HCT116 (cell line): Measurements from ENCODE around the gene WAS. TPM values are rescaled to one million over a fixed set of nuclear protein-coding genes. Genes with fewer than 3 reads are reported as not detected.

ENCODE experiments used
- ATAC-seq: fragments of 200-7000 bp; cut with Tn5 transposase; 2 replicates; pipeline ENCODE4 v1.9.1; 2020; ENCODE audit warnings: mild to moderate bottlenecking, moderate library complexity
- BruUV-seq: library from RNA; stranded (reverse); fragments of 400-500 nt; replicated peaks from 2 replicates; lab custom pipeline; 2021; lab: Mats Ljungman, UMichigan
- CTCF ChIA-PET: fragments of 300-600 bp; sonication (Branson Sonifier 250); formaldehyde crosslinking; loops from one replicate; lab custom pipeline; 2021; ENCODE audit warnings: antibody characterized with exemption; lab: Charles Lee
- POLR2A ChIA-PET: fragments of 300-600, 350-600 bp; sonication (Branson Sonifier 250); formaldehyde crosslinking; loops from one replicate; lab custom pipeline; 2021; ENCODE audit warnings: antibody characterized with exemption; lab: Charles Lee
- RAD21 ChIA-PET, 2 experiments: fragments of 300-600 bp; sonication (Branson Sonifier 250); formaldehyde crosslinking; loops; one replicate each; lab custom pipeline; 2023; ENCODE audit warnings: low total read pairs in 2 of 2; ENCODE audit not compliant: uncharacterized antibody in 2 of 2, unreplicated experiment in 2 of 2, low non-redundant PET in 1 of 2; lab: Charles Lee
- DNase-seq: peaks from one replicate; pipeline ENCODE4 v3.0.0-alpha.2; 2010; ENCODE audit warnings: low read depth, low spot score
- H2AFZ ChIP-seq: fragments of 200-600 bp; shearing (Covaris generic), sonication (generic); 2 replicates; pipeline ENCODE4 v1.6.1; 2017; ENCODE audit warnings: low read depth, mixed run types, mixed read lengths, antibody characterized with exemption, low read length; ENCODE audit not compliant: poor library complexity, severe bottlenecking
- H3K27ac ChIP-seq: 2 replicates; pipeline ENCODE4 v1.5.1; 2012; ENCODE audit warnings: low read depth, low read length
- H3K27me3 ChIP-seq: fragments of 200-600 bp; sonication (generic); 2 replicates; pipeline ENCODE4 v1.6.1; 2016; ENCODE audit warnings: mixed run types, low read length, mixed read lengths; ENCODE audit not compliant: insufficient read depth
- H3K36me3 ChIP-seq, 2 experiments: fragments of 200-500 bp in 1 of 2; fragments of 200-600 bp in 1 of 2; sonication (Bioruptor generic) in 1 of 2; sonication (generic) in 1 of 2; 2 replicates each; pipeline versions ENCODE4 v1.5.1 to v1.6.1; 2014 to 2016; ENCODE audit warnings: low read length in 2 of 2, inconsistent platforms in 1 of 2, mixed read lengths in 1 of 2, mixed run types in 1 of 2; ENCODE audit not compliant: insufficient read depth in 2 of 2, control insufficient read depth in 1 of 2
- H3K4me1 ChIP-seq, 2 experiments: fragments of 200-600 bp in 1 of 2; sonication (generic) in 1 of 2; 2 replicates each; pipeline versions ENCODE4 v1.5.1 to v1.6.1; 2012 to 2017; ENCODE audit warnings: low read length in 2 of 2, inconsistent platforms in 1 of 2, mild to moderate bottlenecking in 1 of 2, mixed read lengths in 1 of 2, mixed run types in 1 of 2, moderate library complexity in 1 of 2; ENCODE audit not compliant: insufficient read depth in 2 of 2, control insufficient read depth in 1 of 2
- H3K4me2 ChIP-seq: fragments of 200-600 bp; sonication (generic); 2 replicates; pipeline ENCODE4 v1.6.1; 2017; ENCODE audit warnings: mixed run types, low read length, mixed read lengths
- H3K4me3 ChIP-seq, 2 experiments: fragments of 200-600 bp in 1 of 2; sonication (generic) in 1 of 2; replicated peaks in 1 of 2; 2 replicates each; pipeline ENCODE4 v1.5.1; 2011 to 2016; ENCODE audit warnings: low read length in 2 of 2, control low read depth in 1 of 2, low read depth in 1 of 2, mild to moderate bottlenecking in 1 of 2, mixed read lengths in 1 of 2, mixed run types in 1 of 2
- H3K79me2 ChIP-seq: fragments of 200-600 bp; sonication (generic); 2 replicates; pipeline ENCODE4 v1.6.1; 2017; ENCODE audit warnings: mild to moderate bottlenecking, mixed run types, low read length, moderate library complexity, mixed read lengths; ENCODE audit not compliant: insufficient read depth
- H3K9ac ChIP-seq: fragments of 200-600 bp; sonication (generic); 2 replicates; pipeline ENCODE4 v1.6.1; 2016; ENCODE audit warnings: low read length, mixed read lengths
- H3K9me2 ChIP-seq: fragments of 200-600 bp; sonication (generic), shearing (Covaris generic); 2 replicates; pipeline ENCODE4 v1.6.1; 2017; ENCODE audit warnings: mixed run types, mild to moderate bottlenecking, moderate library complexity; ENCODE audit not compliant: insufficient read depth
- H3K9me3 ChIP-seq, 2 experiments: fragments of 200-500 bp in 1 of 2; fragments of 200-600 bp in 1 of 2; sonication (Bioruptor generic) in 1 of 2; sonication (generic) in 1 of 2; 2 replicates each; pipeline ENCODE4 v1.6.1; 2014 to 2017; ENCODE audit warnings: low read length in 2 of 2, mixed read lengths in 2 of 2, inconsistent platforms in 1 of 2, low read depth in 1 of 2, mild to moderate bottlenecking in 1 of 2, mixed run types in 1 of 2, moderate library complexity in 1 of 2; ENCODE audit not compliant: control insufficient read depth in 1 of 2, insufficient read depth in 1 of 2
- H4K20me1 ChIP-seq: fragments of 200-600 bp; sonication (generic), shearing (Covaris generic); 2 replicates; pipeline ENCODE4 v1.6.1; 2017; ENCODE audit warnings: mixed run types, mild to moderate bottlenecking, moderate library complexity; ENCODE audit not compliant: insufficient read depth
- CBX3 ChIP-seq: IDR thresholded peaks from 2 replicates; pipeline ENCODE4 v1.6.1; 2012; ENCODE audit warnings: low read depth
- EGR1 ChIP-seq: IDR thresholded peaks from 2 replicates; pipeline ENCODE4 v1.6.1; 2012; ENCODE audit warnings: low read depth
- ELF1 ChIP-seq: IDR thresholded peaks from 2 replicates; pipeline ENCODE4 v1.6.1; 2012; ENCODE audit warnings: low read depth, borderline replicate concordance
- EZH2phosphoT487 ChIP-seq: fragments of 200-600 bp; IDR thresholded peaks from 2 replicates; pipeline ENCODE4 v1.6.1; 2018; ENCODE audit warnings: antibody characterized with exemption, borderline replicate concordance
- FOSL1 ChIP-seq: IDR thresholded peaks from 2 replicates; pipeline ENCODE4 v1.6.1; 2012; ENCODE audit warnings: low read depth
- RAD21 ChIP-seq: IDR thresholded peaks from 2 replicates; pipeline ENCODE4 v1.6.1; 2012; ENCODE audit warnings: low read depth, mild to moderate bottlenecking
- REST ChIP-seq: IDR thresholded peaks from 2 replicates; pipeline ENCODE4 v1.6.1; 2012; ENCODE audit warnings: low read depth
- SIN3A ChIP-seq: IDR thresholded peaks from 2 replicates; pipeline ENCODE4 v1.6.1; 2012; ENCODE audit warnings: low read depth
- SP1 ChIP-seq: IDR thresholded peaks from 2 replicates; pipeline ENCODE4 v1.6.1; 2012; ENCODE audit warnings: low read depth
- SRF ChIP-seq: IDR thresholded peaks from 2 replicates; pipeline ENCODE4 v1.6.1; 2012; ENCODE audit warnings: low read depth
- TCF7L2 ChIP-seq: IDR thresholded peaks from 2 replicates; pipeline ENCODE4 v1.7.0; 2011; ENCODE audit warnings: borderline replicate concordance, inconsistent platforms; ENCODE audit not compliant: insufficient read depth, insufficient read length; ENCODE audit errors: extremely low read depth
- YY1 ChIP-seq: IDR thresholded peaks from 2 replicates; pipeline ENCODE4 v1.6.1; 2011; ENCODE audit warnings: low read length, low read depth, moderate library complexity, mild to moderate bottlenecking; ENCODE audit not compliant: insufficient replicate concordance; ENCODE audit errors: extremely low read depth
- ZFX ChIP-seq: fragments of 450-650 bp; IDR thresholded peaks from 2 replicates; pipeline ENCODE4 v1.6.1; 2017
- ZNF274 ChIP-seq: fragments of 200-500 bp; sonication (Bioruptor generic); IDR thresholded peaks from 2 replicates; pipeline ENCODE4 v1.6.1; 2014; ENCODE audit warnings: mild to moderate bottlenecking, low read depth, low read length, inconsistent platforms
- intact Hi-C: fragments of 100-400 bp; cut with micrococcal nuclease; formaldehyde crosslinking; loops from 2 replicates; pipeline ENCODE4 v1.10.0; 2022
- total RNA-seq: library from RNA; stranded (reverse); gene quantifications from one replicate; pipeline ENCODE4 v1.2.1, GENCODE V29; 2021; ENCODE audit not compliant: unreplicated experiment
- TF ChIP-seq, protein P1 (sequence below): IDR thresholded peaks from 2 replicates; pipeline ENCODE4 v1.6.1; 2012
- TF ChIP-seq, protein P2 (sequence below), 3 experiments: fragments of 200-600 bp in 1 of 3; sonication (generic) in 1 of 3; IDR thresholded peaks in 2 of 3; conservative IDR thresholded peaks in 1 of 3; 2 replicates each; pipeline ENCODE4 v1.5.1; 2012 to 2017; ENCODE audit warnings: low read depth in 2 of 3, low read length in 2 of 3, antibody characterized with exemption in 1 of 3, borderline replicate concordance in 1 of 3, control low read depth in 1 of 3, mild to moderate bottlenecking in 1 of 3, mixed read lengths in 1 of 3, mixed run types in 1 of 3, moderate library complexity in 1 of 3; ENCODE audit not compliant: insufficient read depth in 1 of 3

The WAS gene
- total RNA-seq, 1 experiment from 2014 or later, result 0.84 TPM

GRCh38 chrX:48713847-48714246 is 30.2 kb downstream of the WAS start:
- CTCF ChIA-PET, result no interaction called here
- H3K27me3 ChIP-seq, result no peaks in the 10 kb centered on the region
- POLR2A ChIA-PET, result no interaction called here
- RAD21 ChIA-PET, result no interaction called here
- no peak overlapping the region for H2AFZ ChIP-seq
- H3K4me2 ChIP-seq, result no peak overlapping the region
- no peaks in the 10 kb centered on the region for H3K4me1 ChIP-seq
- intact Hi-C loops, result no loop called here
- H3K79me2 ChIP-seq, result no peaks in the 10 kb centered on the region
- no peak for TF ChIP-seq ZFX
- TF ChIP-seq, all 23 proteins: peak for 0
- ATAC-seq (no peak), DNase-seq (no peak)
- Histone ChIP-seq H4K20me1 (no peaks in the 10 kb centered on the region), H3K9me3 (no peaks in the 10 kb centered on the region), H3K9ac (no peak overlapping the region), H3K9me2 (no peaks in the 10 kb centered on the region), H3K36me3 (no peaks in the 10 kb centered on the region), H3K27ac (no peak overlapping the region), H3K4me3 (no peak overlapping the region)
- no TSS peak for BruUV-seq

GRCh38 chrX:48714573-48714972 is 31.0 kb downstream of the WAS start:
- POLR2A ChIA-PET, result no interaction called here
- H3K27me3 ChIP-seq, result no peaks in the 10 kb centered on the region
- no peak for ATAC-seq
- H3K36me3 ChIP-seq, result no peaks in the 10 kb centered on the region
- no peak for DNase-seq
- intact Hi-C loops, result no loop called here
- no TSS peak for BruUV-seq
- CTCF ChIA-PET, result no interaction called here
- H3K4me1 ChIP-seq, result no peaks in the 10 kb centered on the region
- no peak overlapping the region for H3K9ac ChIP-seq
- RAD21 ChIA-PET, result no interaction called here
- no peak overlapping the region for H2AFZ ChIP-seq
- no peak overlapping the region for H3K27ac ChIP-seq
- no peak overlapping the region for H3K4me2 ChIP-seq
- H3K9me3 ChIP-seq, result no peaks in the 10 kb centered on the region
- TF ChIP-seq, protein P1, sequence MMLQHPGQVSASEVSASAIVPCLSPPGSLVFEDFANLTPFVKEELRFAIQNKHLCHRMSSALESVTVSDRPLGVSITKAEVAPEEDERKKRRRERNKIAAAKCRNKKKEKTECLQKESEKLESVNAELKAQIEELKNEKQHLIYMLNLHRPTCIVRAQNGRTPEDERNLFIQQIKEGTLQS, result no peak
- no peak for TF ChIP-seq FOSL1
- TF ChIP-seq TCF7L2, result no peak
- TF ChIP-seq RAD21, result no peak
- TF ChIP-seq SRF, result no peak
- TF ChIP-seq, protein P2, sequence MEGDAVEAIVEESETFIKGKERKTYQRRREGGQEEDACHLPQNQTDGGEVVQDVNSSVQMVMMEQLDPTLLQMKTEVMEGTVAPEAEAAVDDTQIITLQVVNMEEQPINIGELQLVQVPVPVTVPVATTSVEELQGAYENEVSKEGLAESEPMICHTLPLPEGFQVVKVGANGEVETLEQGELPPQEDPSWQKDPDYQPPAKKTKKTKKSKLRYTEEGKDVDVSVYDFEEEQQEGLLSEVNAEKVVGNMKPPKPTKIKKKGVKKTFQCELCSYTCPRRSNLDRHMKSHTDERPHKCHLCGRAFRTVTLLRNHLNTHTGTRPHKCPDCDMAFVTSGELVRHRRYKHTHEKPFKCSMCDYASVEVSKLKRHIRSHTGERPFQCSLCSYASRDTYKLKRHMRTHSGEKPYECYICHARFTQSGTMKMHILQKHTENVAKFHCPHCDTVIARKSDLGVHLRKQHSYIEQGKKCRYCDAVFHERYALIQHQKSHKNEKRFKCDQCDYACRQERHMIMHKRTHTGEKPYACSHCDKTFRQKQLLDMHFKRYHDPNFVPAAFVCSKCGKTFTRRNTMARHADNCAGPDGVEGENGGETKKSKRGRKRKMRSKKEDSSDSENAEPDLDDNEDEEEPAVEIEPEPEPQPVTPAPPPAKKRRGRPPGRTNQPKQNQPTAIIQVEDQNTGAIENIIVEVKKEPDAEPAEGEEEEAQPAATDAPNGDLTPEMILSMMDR (IDR thresholded peaks at IDR 0.05 in 2 of 3, conservative IDR thresholded peaks at IDR 0.05 in 1 of 3; ENCODE audit: borderline replicate concordance in 1 of 3, insufficient read depth in 1 of 3, low read depth in 2 of 3, low read length in 2 of 3), result no peak
- TF ChIP-seq ELF1, result no peak
- TF ChIP-seq REST, result no peak
- no peak for TF ChIP-seq SIN3A
- TF ChIP-seq SP1, result no peak
- TF ChIP-seq ZNF274, result no peak
- TF ChIP-seq EZH2phosphoT487, result no peak
- TF ChIP-seq YY1, result no peak
- TF ChIP-seq CBX3, result no peak
- no peak for TF ChIP-seq EGR1
- H4K20me1 ChIP-seq, result no peaks in the 10 kb centered on the region
- no peak overlapping the region for H3K4me3 ChIP-seq
- H3K79me2 ChIP-seq, result no peaks in the 10 kb centered on the region
- H3K9me2 ChIP-seq, result no peaks in the 10 kb centered on the region
